Measurements from ENCODE around the gene NAP1L4.
"Not testable (repeated sequence)": the region's sequence is repeated elsewhere in the genome, so short reads cannot be mapped to it uniquely, and the experiment has no call there.

Gene NAP1L4

GRCh38 chr11:2942872-2943710, 49.0 kb downstream of the NAP1L4 start:
- H3K27ac ChIP-seq: peak overlapping the region in 2 of 21 experiments; percentile 33 to 49

GRCh38 chr11:2942447-2942846, 49.7 kb downstream of the NAP1L4 start:
- peak overlapping the region in 1 of 21 experiments; percentile 49 for H3K27ac ChIP-seq
- no peak overlapping the region for H3K4me3 ChIP-seq

More at GRCh38 chr11:2942872-2943710, 49.0 kb downstream of the NAP1L4 start:
- H3K4me3 ChIP-seq: no peak overlapping the region

- no peak overlapping the region for H3K4me3 ChIP-seq
- peak overlapping the region in 6 of 21 experiments; percentile 1 to 60 (median 26) for H3K27ac ChIP-seq
These were observed 51.0 kb downstream of the NAP1L4 start for GRCh38 chr11:2940921-2941821.

- no peak overlapping the region for H3K4me3 ChIP-seq
- H3K27ac ChIP-seq: peak overlapping the region in 4 of 21 experiments; percentile 16 to 60 (median 45)
These were observed 51.8 kb downstream of the NAP1L4 start for GRCh38 chr11:2940147-2940920.

- not testable (repeated sequence) for H3K27ac ChIP-seq, H3K4me3 ChIP-seq
These were observed 53.4 kb downstream of the NAP1L4 start for GRCh38 chr11:2938458-2939418.

- not testable (repeated sequence) for H3K27ac ChIP-seq, H3K4me3 ChIP-seq
These were observed 54.3 kb downstream of the NAP1L4 start for GRCh38 chr11:2937641-2938457.

GRCh38 chr11:2934611-2935239, 57.4 kb downstream of the NAP1L4 start:
- no peak overlapping the region for H3K4me3 ChIP-seq
- no peak overlapping the region for H3K27ac ChIP-seq

- Histone ChIP-seq H3K4me3 (no peak overlapping the region), H3K27ac (peak overlapping the region in 10 of 21 experiments; percentile 42 to 78 (median 58))
These were observed 58.0 kb downstream of the NAP1L4 start for GRCh38 chr11:2934021-2934550.

GRCh38 chr11:2933375-2934020, 58.6 kb downstream of the NAP1L4 start:
- H3K27ac ChIP-seq: peak overlapping the region in 18 of 21 experiments; percentile 4 to 78 (median 60)
- no peak overlapping the region for H3K4me3 ChIP-seq

GRCh38 chr11:2932850-2933251, 59.3 kb downstream of the NAP1L4 start:
- H3K27ac ChIP-seq: peak overlapping the region in 18 of 21 experiments; percentile 4 to 78 (median 60)
- H3K4me3 ChIP-seq: no peak overlapping the region

- Histone ChIP-seq H3K4me3 (no peak overlapping the region), H3K27ac (peak overlapping the region in 6 of 21 experiments; percentile 12 to 76 (median 60))
These were observed 60.1 kb downstream of the NAP1L4 start for GRCh38 chr11:2931771-2932738.

GRCh38 chr11:2931420-2931746, 60.7 kb downstream of the NAP1L4 start:
- Histone ChIP-seq H3K4me3 (no peak overlapping the region), H3K27ac (peak overlapping the region in 2 of 21 experiments; percentile 17 to 31)

GRCh38 chr11:2930704-2931419, 61.3 kb downstream of the NAP1L4 start:
- peak overlapping the region; percentile 41 to 63 (median 55) for H3K4me3 ChIP-seq
- H3K27ac ChIP-seq: peak overlapping the region in 20 of 21 experiments; percentile 57 to 87 (median 78)

GRCh38 chr11:2929950-2930703, 62.0 kb downstream of the NAP1L4 start:
- Histone ChIP-seq H3K27ac (peak overlapping the region in 20 of 21 experiments; percentile 57 to 87 (median 78)), H3K4me3 (peak overlapping the region; percentile 41 to 63 (median 55))

All from skin epidermis (tissue), 12 donors.